Neural cell (in vitro differentiated cells): ENCODE data around the gene RAPGEF4. TPM values are rescaled to one million over a fixed set of nuclear protein-coding genes. Genes with fewer than 3 reads are reported as not detected.

ENCODE experiments used
- H2AFZ ChIP-seq: fragments of 200-600, 300-800 bp; sonication (generic), shearing (Covaris generic); 2 replicates; pipeline ENCODE4 v1.6.0; 2014; ENCODE audit warnings: low read depth, mild to moderate bottlenecking, antibody characterized with exemption, low read length, moderate library complexity
- H3F3A ChIP-seq: fragments of 200-600 bp; shearing (Covaris generic); 2 replicates; pipeline ENCODE4 v1.6.1; 2016; ENCODE audit warnings: mild to moderate bottlenecking, moderate library complexity, mixed read lengths, antibody characterized with exemption, low read length; ENCODE audit not compliant: insufficient read depth, poor library complexity, severe bottlenecking
- H3K27ac ChIP-seq: fragments of 200-600, 300-800 bp; sonication (generic), shearing (Covaris generic); 2 replicates; pipeline ENCODE4 v1.5.1; 2014; ENCODE audit warnings: mild to moderate bottlenecking, low read length, moderate library complexity
- H3K27me3 ChIP-seq: fragments of 300-800, 200-600 bp; sonication (generic), shearing (Covaris generic); 2 replicates; pipeline ENCODE4 v1.6.0; 2014; ENCODE audit warnings: mild to moderate bottlenecking, low read depth, low read length, moderate library complexity; ENCODE audit not compliant: insufficient read depth
- H3K36me3 ChIP-seq: fragments of 300-800, 200-600 bp; sonication (generic), shearing (Covaris generic); 2 replicates; pipeline ENCODE4 v1.5.1; 2014; ENCODE audit warnings: mild to moderate bottlenecking, antibody characterized with exemption, low read length, moderate library complexity; ENCODE audit not compliant: insufficient read depth
- H3K4me2 ChIP-seq: fragments of 300-800, 200-600 bp; sonication (generic), shearing (Covaris generic); 2 replicates; pipeline ENCODE4 v1.6.0; 2014; ENCODE audit warnings: mild to moderate bottlenecking, low read length
- H3K4me3 ChIP-seq: fragments of 300-800, 200-600 bp; sonication (generic), shearing (Covaris generic); 2 replicates; pipeline ENCODE4 v1.5.1; 2014; ENCODE audit warnings: mild to moderate bottlenecking, low read length, moderate library complexity
- H3K79me2 ChIP-seq: fragments of 200-600 bp; shearing (Covaris generic); replicated peaks from 2 replicates; pipeline ENCODE4 v1.6.0; 2014; ENCODE audit warnings: mild to moderate bottlenecking, low read length, moderate library complexity; ENCODE audit not compliant: insufficient read depth
- H3K9ac ChIP-seq: fragments of 300-800, 200-600 bp; sonication (generic), shearing (Covaris generic); 2 replicates; pipeline ENCODE4 v1.6.1; 2016; ENCODE audit warnings: mild to moderate bottlenecking, low read length, mixed read lengths
- H3K9me2 ChIP-seq: fragments of 200-600 bp; shearing (Covaris generic); 2 replicates; pipeline ENCODE4 v1.6.1; 2016; ENCODE audit warnings: mild to moderate bottlenecking, low read length, mixed read lengths; ENCODE audit not compliant: insufficient read depth
- H3K9me3 ChIP-seq: fragments of 200-600, 300-800 bp; sonication (generic), shearing (Covaris generic); 2 replicates; pipeline ENCODE4 v1.6.1; 2016; ENCODE audit warnings: mild to moderate bottlenecking, mixed run types, low read length, moderate library complexity, mixed read lengths
- H4K20me1 ChIP-seq: fragments of 200-600 bp; shearing (Covaris generic); 2 replicates; pipeline ENCODE4 v1.6.1; 2016; ENCODE audit warnings: mild to moderate bottlenecking, mixed run types; ENCODE audit not compliant: insufficient read depth
- EP300 ChIP-seq: fragments of 450-650 bp; conservative IDR thresholded peaks from 2 replicates; pipeline ENCODE4 v1.6.1; 2014; ENCODE audit warnings: antibody characterized with exemption, mild to moderate bottlenecking, moderate library complexity; ENCODE audit not compliant: poor library complexity, severe bottlenecking
- EZH2 ChIP-seq: fragments of 200-600, 300-800 bp; shearing (Covaris generic), sonication (generic); IDR thresholded peaks from 2 replicates; pipeline ENCODE4 v1.6.1; 2014; ENCODE audit warnings: antibody characterized with exemption, low read length, borderline replicate concordance, mild to moderate bottlenecking; ENCODE audit not compliant: insufficient read depth, poor library complexity, severe bottlenecking
- MXI1 ChIP-seq: fragments of 450-650 bp; conservative IDR thresholded peaks from 2 replicates; pipeline ENCODE4 v1.6.1; 2014; ENCODE audit warnings: antibody characterized with exemption, mild to moderate bottlenecking; ENCODE audit not compliant: poor library complexity, severe bottlenecking
- POLR2AphosphoS5 ChIP-seq: IDR thresholded peaks from 2 replicates; pipeline ENCODE4 v1.6.1; 2012
- RAD21 ChIP-seq: fragments of 450-650 bp; conservative IDR thresholded peaks from 2 replicates; pipeline ENCODE4 v1.6.1; 2014; ENCODE audit warnings: antibody characterized with exemption, mild to moderate bottlenecking, moderate library complexity
- SMC3 ChIP-seq: fragments of 450-650 bp; conservative IDR thresholded peaks from 2 replicates; pipeline ENCODE4 v1.6.1; 2014; ENCODE audit warnings: antibody characterized with exemption, mild to moderate bottlenecking, moderate library complexity; ENCODE audit not compliant: poor library complexity
- TAF1 ChIP-seq: IDR thresholded peaks from 2 replicates; pipeline ENCODE4 v1.6.1; 2012; ENCODE audit warnings: low read depth
- polyA plus RNA-seq: library from polyadenylated mRNA; depleted of rRNA; stranded (reverse); fragments of >200 nt; gene quantifications from 2 replicates; pipeline ENCODE4 v1.2.3, GENCODE V29; 2014
- TF ChIP-seq, protein P1 (sequence below): IDR thresholded peaks from 2 replicates; pipeline ENCODE4 v1.6.1; 2012; ENCODE audit warnings: borderline replicate concordance
- TF ChIP-seq, protein P2 (sequence below): fragments of 450-650 bp; IDR thresholded peaks from 2 replicates; pipeline ENCODE4 v1.5.1; 2014; ENCODE audit warnings: antibody characterized with exemption, mild to moderate bottlenecking, moderate library complexity; ENCODE audit not compliant: poor library complexity, severe bottlenecking

RAPGEF4 gene
- polyA plus RNA-seq, 1 donor from 2014 or later: 10.4 TPM

GRCh38 chr2:172712251-172712650 is 23.4 kb upstream of the RAPGEF4 start:
- no peaks in the 10 kb centered on the region for H3K9me3 ChIP-seq
- no peaks in the 10 kb centered on the region for H4K20me1 ChIP-seq
- no peaks in the 10 kb centered on the region for H3F3A ChIP-seq
- H2AFZ ChIP-seq: no peak overlapping the region
- H3K27ac ChIP-seq: no peak overlapping the region
- H3K36me3 ChIP-seq: no peaks in the 10 kb centered on the region
- no peak overlapping the region for H3K4me3 ChIP-seq
- TF ChIP-seq POLR2AphosphoS5: no peak
- TF ChIP-seq, protein P1, sequence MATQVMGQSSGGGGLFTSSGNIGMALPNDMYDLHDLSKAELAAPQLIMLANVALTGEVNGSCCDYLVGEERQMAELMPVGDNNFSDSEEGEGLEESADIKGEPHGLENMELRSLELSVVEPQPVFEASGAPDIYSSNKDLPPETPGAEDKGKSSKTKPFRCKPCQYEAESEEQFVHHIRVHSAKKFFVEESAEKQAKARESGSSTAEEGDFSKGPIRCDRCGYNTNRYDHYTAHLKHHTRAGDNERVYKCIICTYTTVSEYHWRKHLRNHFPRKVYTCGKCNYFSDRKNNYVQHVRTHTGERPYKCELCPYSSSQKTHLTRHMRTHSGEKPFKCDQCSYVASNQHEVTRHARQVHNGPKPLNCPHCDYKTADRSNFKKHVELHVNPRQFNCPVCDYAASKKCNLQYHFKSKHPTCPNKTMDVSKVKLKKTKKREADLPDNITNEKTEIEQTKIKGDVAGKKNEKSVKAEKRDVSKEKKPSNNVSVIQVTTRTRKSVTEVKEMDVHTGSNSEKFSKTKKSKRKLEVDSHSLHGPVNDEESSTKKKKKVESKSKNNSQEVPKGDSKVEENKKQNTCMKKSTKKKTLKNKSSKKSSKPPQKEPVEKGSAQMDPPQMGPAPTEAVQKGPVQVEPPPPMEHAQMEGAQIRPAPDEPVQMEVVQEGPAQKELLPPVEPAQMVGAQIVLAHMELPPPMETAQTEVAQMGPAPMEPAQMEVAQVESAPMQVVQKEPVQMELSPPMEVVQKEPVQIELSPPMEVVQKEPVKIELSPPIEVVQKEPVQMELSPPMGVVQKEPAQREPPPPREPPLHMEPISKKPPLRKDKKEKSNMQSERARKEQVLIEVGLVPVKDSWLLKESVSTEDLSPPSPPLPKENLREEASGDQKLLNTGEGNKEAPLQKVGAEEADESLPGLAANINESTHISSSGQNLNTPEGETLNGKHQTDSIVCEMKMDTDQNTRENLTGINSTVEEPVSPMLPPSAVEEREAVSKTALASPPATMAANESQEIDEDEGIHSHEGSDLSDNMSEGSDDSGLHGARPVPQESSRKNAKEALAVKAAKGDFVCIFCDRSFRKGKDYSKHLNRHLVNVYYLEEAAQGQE: no peak
- TF ChIP-seq EZH2: no peak
- TF ChIP-seq, protein P2, sequence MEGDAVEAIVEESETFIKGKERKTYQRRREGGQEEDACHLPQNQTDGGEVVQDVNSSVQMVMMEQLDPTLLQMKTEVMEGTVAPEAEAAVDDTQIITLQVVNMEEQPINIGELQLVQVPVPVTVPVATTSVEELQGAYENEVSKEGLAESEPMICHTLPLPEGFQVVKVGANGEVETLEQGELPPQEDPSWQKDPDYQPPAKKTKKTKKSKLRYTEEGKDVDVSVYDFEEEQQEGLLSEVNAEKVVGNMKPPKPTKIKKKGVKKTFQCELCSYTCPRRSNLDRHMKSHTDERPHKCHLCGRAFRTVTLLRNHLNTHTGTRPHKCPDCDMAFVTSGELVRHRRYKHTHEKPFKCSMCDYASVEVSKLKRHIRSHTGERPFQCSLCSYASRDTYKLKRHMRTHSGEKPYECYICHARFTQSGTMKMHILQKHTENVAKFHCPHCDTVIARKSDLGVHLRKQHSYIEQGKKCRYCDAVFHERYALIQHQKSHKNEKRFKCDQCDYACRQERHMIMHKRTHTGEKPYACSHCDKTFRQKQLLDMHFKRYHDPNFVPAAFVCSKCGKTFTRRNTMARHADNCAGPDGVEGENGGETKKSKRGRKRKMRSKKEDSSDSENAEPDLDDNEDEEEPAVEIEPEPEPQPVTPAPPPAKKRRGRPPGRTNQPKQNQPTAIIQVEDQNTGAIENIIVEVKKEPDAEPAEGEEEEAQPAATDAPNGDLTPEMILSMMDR: no peak
- no peak for TF ChIP-seq MXI1
- TF ChIP-seq RAD21: no peak
- TF ChIP-seq TAF1: no peak
- no peak for TF ChIP-seq EP300
- TF ChIP-seq SMC3: no peak
- no peaks in the 10 kb centered on the region for H3K79me2 ChIP-seq
- H3K27me3 ChIP-seq: no peaks in the 10 kb centered on the region
- H3K9ac ChIP-seq: no peak overlapping the region
- no peak overlapping the region for H3K4me2 ChIP-seq
- no peaks in the 10 kb centered on the region for H3K9me2 ChIP-seq

DNA sequence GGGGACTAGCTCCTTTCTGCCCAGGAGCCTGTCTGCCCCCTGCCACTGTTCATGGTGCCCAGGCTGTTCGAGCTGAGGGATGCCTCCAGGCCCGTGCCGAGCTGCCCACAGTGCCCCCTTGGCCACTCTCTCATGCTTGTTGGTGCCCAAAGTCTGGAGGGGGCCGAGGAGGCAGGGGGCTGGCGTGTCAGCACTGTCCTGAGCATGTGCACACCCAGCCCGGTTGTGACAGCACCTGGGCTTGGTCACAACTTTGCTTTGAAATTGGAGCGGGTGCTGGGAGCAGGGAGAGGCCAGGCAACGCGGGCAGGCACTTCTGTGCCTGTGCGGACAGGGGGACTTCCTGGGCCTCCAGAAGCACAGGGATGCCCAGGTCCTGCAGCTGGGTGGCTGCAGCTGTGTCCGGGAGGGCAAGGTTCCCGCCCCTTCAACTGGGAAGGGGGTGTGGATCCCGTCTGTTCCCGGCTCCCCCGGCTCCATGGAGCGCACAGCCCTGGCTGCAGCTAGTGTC is 22.2 kb upstream of the RAPGEF4 start:
- H3K27ac ChIP-seq: no peak overlapping the region
- H4K20me1 ChIP-seq: no peaks in the 10 kb centered on the region
- H3K27me3 ChIP-seq: no peaks in the 10 kb centered on the region
- H3K9ac ChIP-seq: no peak overlapping the region
- H3K4me3 ChIP-seq: no peak overlapping the region
- H3K79me2 ChIP-seq: no peaks in the 10 kb centered on the region
- H3K4me2 ChIP-seq: no peak overlapping the region
- H3F3A ChIP-seq: no peaks in the 10 kb centered on the region
- H2AFZ ChIP-seq: no peak overlapping the region
- H3K9me3 ChIP-seq: no peaks in the 10 kb centered on the region
- TF ChIP-seq, protein P1: no peak
- TF ChIP-seq EP300: no peak
- TF ChIP-seq, protein P2: no peak
- TF ChIP-seq RAD21: no peak
- no peak for TF ChIP-seq SMC3
- no peak for TF ChIP-seq TAF1
- no peak for TF ChIP-seq POLR2AphosphoS5
- TF ChIP-seq MXI1: no peak
- TF ChIP-seq EZH2: no peak
- H3K36me3 ChIP-seq: no peaks in the 10 kb centered on the region
- H3K9me2 ChIP-seq: no peaks in the 10 kb centered on the region
